ENCODE measurements around the gene CARMIL1.

Gene CARMIL1

GRCh38 chr6:25254671-25255070 is 24.5 kb upstream of the CARMIL1 start:
- no peak for TF ChIP-seq CTCF (IDR thresholded peaks at IDR 0.05; ENCODE audit: low read depth, low read length)
- no peak overlapping the region for H3K4me3 ChIP-seq (ENCODE audit: low read depth, low read length)

DNA sequence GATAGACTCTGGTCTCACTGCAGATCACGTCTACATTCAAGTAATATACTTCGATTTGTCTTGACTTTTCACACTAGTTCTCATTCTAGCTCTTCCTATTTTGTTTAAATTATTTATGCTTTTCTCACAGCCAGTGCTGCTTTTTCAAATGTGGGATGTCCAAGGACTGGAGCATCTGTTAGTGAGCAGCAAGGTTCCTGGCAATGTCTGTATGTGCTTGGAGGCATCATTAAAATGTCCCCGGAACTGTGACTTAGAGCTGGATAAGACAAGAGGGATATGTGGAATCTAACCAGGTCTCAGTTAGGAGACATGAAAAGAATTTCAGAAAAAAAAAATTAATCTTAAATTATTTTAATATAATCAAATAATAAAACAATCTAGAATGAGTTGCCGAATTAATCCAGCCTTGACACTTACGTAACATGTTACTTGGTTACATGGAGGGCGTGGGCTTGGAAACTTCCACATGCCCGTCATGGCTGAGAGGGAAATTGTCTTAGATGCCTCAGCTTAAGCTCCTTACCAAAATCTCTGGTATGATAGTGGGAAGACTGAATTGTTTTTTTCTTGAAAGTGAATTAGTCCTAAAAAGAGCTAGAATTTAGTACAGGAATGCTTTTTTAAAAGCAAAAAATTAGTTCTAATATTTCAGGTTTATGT is 21.4 kb upstream of the CARMIL1 start:
- TF ChIP-seq CTCF (IDR thresholded peaks at IDR 0.05; ENCODE audit: low read depth, low read length): no peak
- no peak overlapping the region for H3K4me3 ChIP-seq (ENCODE audit: low read depth, low read length)

GRCh38 chr6:25259756-25260155 is 19.4 kb upstream of the CARMIL1 start:
- TF ChIP-seq CTCF (IDR thresholded peaks at IDR 0.05; ENCODE audit: low read depth, low read length): no peak
- H3K4me3 ChIP-seq (ENCODE audit: low read depth, low read length): no peak overlapping the region

DNA sequence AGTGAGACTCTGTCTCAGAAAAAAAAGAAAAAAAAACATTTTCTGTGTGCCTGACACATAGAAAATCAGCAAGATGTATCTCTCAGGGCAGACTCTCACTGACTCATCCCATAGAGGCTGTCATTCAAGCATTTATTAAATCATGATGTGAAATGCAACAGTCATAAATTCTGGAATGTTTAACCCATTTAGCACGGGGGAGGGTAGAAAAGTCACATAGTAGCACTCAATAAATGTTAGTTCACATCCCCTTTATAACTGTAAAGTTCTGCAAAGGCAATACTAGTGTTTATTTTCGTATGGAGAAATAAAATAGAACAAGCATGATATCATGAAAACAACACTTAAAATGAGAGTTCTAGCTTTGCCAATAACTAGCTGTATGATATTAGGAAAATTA is 15.5 kb upstream of the CARMIL1 start:
- H3K4me3 ChIP-seq (ENCODE audit: low read depth, low read length): no peak overlapping the region
- no peak for TF ChIP-seq CTCF (IDR thresholded peaks at IDR 0.05; ENCODE audit: low read depth, low read length)

- no peak overlapping the region for H3K4me3 ChIP-seq (ENCODE audit: low read depth, low read length)
- no peak for TF ChIP-seq CTCF (IDR thresholded peaks at IDR 0.05; ENCODE audit: low read depth, low read length)
These were observed 12.6 kb upstream of the CARMIL1 start for GRCh38 chr6:25266456-25267100.

- H3K4me3 ChIP-seq (ENCODE audit: low read depth, low read length): no peak overlapping the region
- TF ChIP-seq CTCF (IDR thresholded peaks at IDR 0.05; ENCODE audit: low read depth, low read length): no peak
These were observed 11.5 kb upstream of the CARMIL1 start for GRCh38 chr6:25267662-25268061.

- H3K4me3 ChIP-seq (ENCODE audit: low read depth, low read length): no peak overlapping the region
- TF ChIP-seq CTCF (IDR thresholded peaks at IDR 0.05; ENCODE audit: low read depth, low read length): no peak
These were observed 8.6 kb upstream of the CARMIL1 start for GRCh38 chr6:25270559-25270958.

Data from WI38 (cell line).